ENCODE results near the gene EXOC6B.

EXOC6B gene

GRCh38 chr2:72718876-72719275, 107.0 kb downstream of the EXOC6B start:
- no peaks in the 10 kb centered on the region for H3K36me3 Mint-ChIP-seq (ENCODE audit: low read depth)
- no peak overlapping the region for H3K4me3 Mint-ChIP-seq
- H3K4me1 Mint-ChIP-seq (ENCODE audit: low read depth): no peaks in the 10 kb centered on the region

GRCh38 chr2:72716601-72717000, 109.2 kb downstream of the EXOC6B start:
- Mint-ChIP-seq H3K4me1 (ENCODE audit: low read depth) (no peaks in the 10 kb centered on the region), H3K36me3 (ENCODE audit: low read depth) (no peaks in the 10 kb centered on the region), H3K9me3 (no peaks in the 10 kb centered on the region), H3K27ac (no peak overlapping the region), H3K27me3 (ENCODE audit: low read depth) (no peaks in the 10 kb centered on the region), H3K4me3 (no peak overlapping the region)

More at GRCh38 chr2:72718876-72719275, 107.0 kb downstream of the EXOC6B start:
- Mint-ChIP-seq H3K9me3 (no peaks in the 10 kb centered on the region), H3K27me3 (ENCODE audit: low read depth) (no peaks in the 10 kb centered on the region), H3K27ac (no peak overlapping the region)

GRCh38 chr2:72713857-72714256, 112.0 kb downstream of the EXOC6B start:
- H3K4me3 Mint-ChIP-seq: no peak overlapping the region
- no peaks in the 10 kb centered on the region for H3K27me3 Mint-ChIP-seq (ENCODE audit: low read depth)
- peaks cover 2% of the 10 kb centered on the region for H3K4me1 Mint-ChIP-seq (ENCODE audit: low read depth)
- no peak overlapping the region for H3K27ac Mint-ChIP-seq
- H3K36me3 Mint-ChIP-seq (ENCODE audit: low read depth): no peaks in the 10 kb centered on the region
- no peaks in the 10 kb centered on the region for H3K9me3 Mint-ChIP-seq

GRCh38 chr2:72712977-72713376, 112.9 kb downstream of the EXOC6B start:
- peaks cover 2% of the 10 kb centered on the region for H3K4me1 Mint-ChIP-seq (ENCODE audit: low read depth)

GRCh38 chr2:72712304-72712703, 113.5 kb downstream of the EXOC6B start:
- Mint-ChIP-seq H3K27me3 (ENCODE audit: low read depth) (no peaks in the 10 kb centered on the region), H3K4me1 (ENCODE audit: low read depth) (peaks cover 2% of the 10 kb centered on the region), H3K9me3 (no peaks in the 10 kb centered on the region), H3K36me3 (ENCODE audit: low read depth) (no peaks in the 10 kb centered on the region), H3K4me3 (no peak overlapping the region), H3K27ac (no peak overlapping the region)

More at GRCh38 chr2:72712977-72713376, 112.9 kb downstream of the EXOC6B start:
- no peaks in the 10 kb centered on the region for H3K36me3 Mint-ChIP-seq (ENCODE audit: low read depth)
- no peaks in the 10 kb centered on the region for H3K9me3 Mint-ChIP-seq
- H3K27ac Mint-ChIP-seq: no peak overlapping the region
- no peak overlapping the region for H3K4me3 Mint-ChIP-seq
- no peaks in the 10 kb centered on the region for H3K27me3 Mint-ChIP-seq (ENCODE audit: low read depth)

GRCh38 chr2:72710418-72711152, 115.2 kb downstream of the EXOC6B start:
- no peaks in the 10 kb centered on the region for H3K27me3 Mint-ChIP-seq (ENCODE audit: low read depth)
- no peak overlapping the region for H3K4me3 Mint-ChIP-seq
- H3K9me3 Mint-ChIP-seq: no peaks in the 10 kb centered on the region
- H3K36me3 Mint-ChIP-seq (ENCODE audit: low read depth): no peaks in the 10 kb centered on the region
- H3K4me1 Mint-ChIP-seq (ENCODE audit: low read depth): peaks cover 2% of the 10 kb centered on the region
- H3K27ac Mint-ChIP-seq: no peak overlapping the region

GRCh38 chr2:72708236-72708635, 117.6 kb downstream of the EXOC6B start:
- no peaks in the 10 kb centered on the region for H3K27me3 Mint-ChIP-seq (ENCODE audit: low read depth)
- H3K36me3 Mint-ChIP-seq (ENCODE audit: low read depth): no peaks in the 10 kb centered on the region
- no peaks in the 10 kb centered on the region for H3K9me3 Mint-ChIP-seq
- peaks cover 2% of the 10 kb centered on the region for H3K4me1 Mint-ChIP-seq (ENCODE audit: low read depth)
- H3K27ac Mint-ChIP-seq: no peak overlapping the region
- no peak overlapping the region for H3K4me3 Mint-ChIP-seq

GRCh38 chr2:72698300-72698699, 127.5 kb downstream of the EXOC6B start:
- Mint-ChIP-seq H3K27ac (no peak overlapping the region), H3K4me1 (ENCODE audit: low read depth) (no peaks in the 10 kb centered on the region), H3K36me3 (ENCODE audit: low read depth) (no peaks in the 10 kb centered on the region), H3K4me3 (no peak overlapping the region), H3K9me3 (no peaks in the 10 kb centered on the region), H3K27me3 (ENCODE audit: low read depth) (no peaks in the 10 kb centered on the region)

- no peak overlapping the region for H3K4me3 Mint-ChIP-seq
- no peaks in the 10 kb centered on the region for H3K9me3 Mint-ChIP-seq
- no peaks in the 10 kb centered on the region for H3K36me3 Mint-ChIP-seq (ENCODE audit: low read depth)
- H3K27me3 Mint-ChIP-seq (ENCODE audit: low read depth): no peaks in the 10 kb centered on the region
- no peaks in the 10 kb centered on the region for H3K4me1 Mint-ChIP-seq (ENCODE audit: low read depth)
- no peak overlapping the region for H3K27ac Mint-ChIP-seq
Observed at GRCh38 chr2:72696559-72696958, 129.3 kb downstream of the EXOC6B start.

GRCh38 chr2:72695676-72696075, 130.2 kb downstream of the EXOC6B start:
- Mint-ChIP-seq H3K4me3 (no peak overlapping the region), H3K36me3 (ENCODE audit: low read depth) (no peaks in the 10 kb centered on the region), H3K4me1 (ENCODE audit: low read depth) (no peaks in the 10 kb centered on the region), H3K27ac (no peak overlapping the region), H3K27me3 (ENCODE audit: low read depth) (no peaks in the 10 kb centered on the region), H3K9me3 (no peaks in the 10 kb centered on the region)

- Mint-ChIP-seq H3K27me3 (ENCODE audit: low read depth) (no peaks in the 10 kb centered on the region), H3K4me1 (ENCODE audit: low read depth) (no peaks in the 10 kb centered on the region), H3K9me3 (no peaks in the 10 kb centered on the region), H3K27ac (no peak overlapping the region), H3K4me3 (no peak overlapping the region), H3K36me3 (ENCODE audit: low read depth) (no peaks in the 10 kb centered on the region)
Observed at GRCh38 chr2:72694715-72695496, 130.9 kb downstream of the EXOC6B start.

- Mint-ChIP-seq H3K36me3 (ENCODE audit: low read depth) (no peaks in the 10 kb centered on the region), H3K4me1 (ENCODE audit: low read depth) (no peaks in the 10 kb centered on the region), H3K27me3 (ENCODE audit: low read depth) (no peaks in the 10 kb centered on the region), H3K9me3 (no peaks in the 10 kb centered on the region), H3K4me3 (no peak overlapping the region), H3K27ac (no peak overlapping the region)
Observed at GRCh38 chr2:72689579-72690195, 136.1 kb downstream of the EXOC6B start.

- Mint-ChIP-seq H3K27me3 (ENCODE audit: low read depth) (no peaks in the 10 kb centered on the region), H3K27ac (no peak overlapping the region), H3K9me3 (no peaks in the 10 kb centered on the region), H3K4me3 (no peak overlapping the region), H3K4me1 (ENCODE audit: low read depth) (no peaks in the 10 kb centered on the region), H3K36me3 (ENCODE audit: low read depth) (no peaks in the 10 kb centered on the region)
Observed at GRCh38 chr2:72685638-72686213, 140.1 kb downstream of the EXOC6B start.

GRCh38 chr2:72682061-72682460, 143.8 kb downstream of the EXOC6B start:
- no peaks in the 10 kb centered on the region for H3K36me3 Mint-ChIP-seq (ENCODE audit: low read depth)
- no peaks in the 10 kb centered on the region for H3K27me3 Mint-ChIP-seq (ENCODE audit: low read depth)
- H3K9me3 Mint-ChIP-seq: no peaks in the 10 kb centered on the region
- H3K4me3 Mint-ChIP-seq: no peak overlapping the region
- no peak overlapping the region for H3K27ac Mint-ChIP-seq
- H3K4me1 Mint-ChIP-seq (ENCODE audit: low read depth): no peaks in the 10 kb centered on the region
